Activated CD4-positive, alpha-beta T cell treated with anti-CD3 and anti-CD28 coated beads, Interleukin-2, Interleukin-6, amounts not matched to agents 100 ng/mL and 50 ng/mL, durations not matched to agents 16 hours and 8 hours (primary cell): ENCODE results near the gene OR2Y1.
"Not testable (repeated sequence)": the region's sequence is repeated elsewhere in the genome, so short reads cannot be mapped to it uniquely, and the experiment has no call there.

ENCODE experiments used
- DNase-seq: peaks from one replicate; pipeline ENCODE4 v3.0.0-alpha.2; 2020

The OR2Y1 gene

GRCh38 chr5:180736536-180736935, 3.3 kb downstream of the OR2Y1 start:
- DNase-seq: no peak

GRCh38 chr5:180724944-180725343, 14.9 kb downstream of the OR2Y1 start:
- no peak for DNase-seq

- no peak for DNase-seq
These were observed 15.9 kb downstream of the OR2Y1 start for GRCh38 chr5:180723936-180724335.

GRCh38 chr5:180720486-180720885, 19.4 kb downstream of the OR2Y1 start:
- no peak for DNase-seq

GRCh38 chr5:180719781-180720180, 20.1 kb downstream of the OR2Y1 start:
- no peak for DNase-seq

GRCh38 chr5:180718810-180719453, 20.9 kb downstream of the OR2Y1 start:
- peak; percentile 55 for DNase-seq

DNA sequence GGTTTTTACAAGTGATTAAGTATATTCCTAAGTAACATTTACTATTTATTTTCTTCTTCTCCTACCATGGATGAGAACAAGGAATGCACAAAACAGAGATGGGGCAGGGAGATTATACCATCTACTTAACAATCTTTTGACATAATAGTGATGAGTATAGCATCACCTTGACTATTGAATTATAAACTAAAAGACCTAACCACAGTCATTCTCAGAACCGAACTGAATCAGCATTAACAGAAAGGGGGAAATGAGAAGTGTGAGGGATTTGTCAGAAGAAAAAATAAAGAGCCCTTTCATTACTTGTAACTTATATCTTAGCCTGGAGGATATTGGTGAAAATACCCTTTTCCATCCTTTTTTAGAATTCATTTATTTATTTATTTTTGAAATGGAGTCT, 21.9 kb downstream of the OR2Y1 start:
- DNase-seq: peak; percentile 57

DNA sequence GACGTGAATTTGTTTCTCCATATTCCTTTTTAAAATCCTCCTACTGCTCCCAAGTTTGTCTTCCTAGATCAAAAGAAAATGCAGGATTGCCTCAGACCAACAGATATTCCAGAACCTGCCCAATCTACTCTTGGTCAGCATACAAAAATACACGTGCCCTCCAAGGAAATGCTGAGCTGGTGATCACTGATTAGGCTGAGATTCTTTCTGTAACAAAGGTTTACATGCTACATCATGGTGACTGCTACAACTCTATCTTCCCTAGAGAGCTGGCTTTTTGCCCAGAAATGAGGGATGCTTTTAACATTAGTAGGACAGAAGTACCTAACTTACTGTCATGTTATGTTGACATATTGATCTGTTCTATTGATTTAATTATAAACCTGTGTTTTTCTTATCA, 35.5 kb downstream of the OR2Y1 start:
- no peak for DNase-seq

- no peak for DNase-seq
These were observed 35.9 kb downstream of the OR2Y1 start for GRCh38 chr5:180703912-180704311.

GRCh38 chr5:180703371-180703770, 36.5 kb downstream of the OR2Y1 start:
- not testable (repeated sequence) for DNase-seq

DNA sequence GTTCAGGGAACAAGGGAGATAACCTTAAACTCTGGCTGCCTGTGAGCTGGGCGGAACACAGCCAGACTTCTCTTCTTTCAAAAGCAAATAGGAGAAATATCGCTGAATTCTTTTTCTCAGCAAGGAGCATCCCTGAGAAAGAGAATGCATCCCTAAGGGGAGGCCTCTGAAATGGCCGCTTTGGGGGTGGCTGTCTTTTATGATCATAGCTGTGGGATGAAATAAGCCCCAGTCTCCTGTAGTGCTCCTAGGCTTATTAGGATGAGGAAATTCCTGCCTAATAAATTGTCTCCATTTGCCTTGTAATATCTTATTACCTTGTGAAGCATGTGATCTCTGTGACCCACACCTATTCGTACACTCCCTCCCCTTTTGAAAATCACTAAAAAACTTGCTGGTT, 39.4 kb downstream of the OR2Y1 start:
- DNase-seq: not testable (repeated sequence)

DNA sequence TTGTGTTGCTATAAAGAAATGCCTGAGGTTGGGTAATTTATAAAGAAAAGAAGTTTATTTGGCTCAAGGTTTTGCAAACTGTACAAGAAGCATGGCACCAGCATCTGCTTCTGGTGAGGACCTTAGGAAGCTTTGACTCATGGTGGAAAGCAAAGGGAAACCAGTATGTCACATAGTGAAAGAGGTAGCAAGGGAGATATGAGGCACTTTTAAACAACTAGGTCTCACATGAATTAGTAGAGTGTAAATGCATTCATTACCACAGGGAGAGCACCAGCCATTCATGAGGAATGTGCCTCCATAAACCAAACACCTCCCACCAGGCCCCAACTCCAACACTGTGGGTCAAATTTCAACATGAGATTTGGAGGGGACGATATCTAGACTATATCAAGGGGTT, 40.8 kb downstream of the OR2Y1 start:
- no peak for DNase-seq

- no peak for DNase-seq
These were observed 43.7 kb downstream of the OR2Y1 start for GRCh38 chr5:180696116-180696515.

GRCh38 chr5:180692429-180692828, 47.4 kb downstream of the OR2Y1 start:
- DNase-seq: no peak

- no peak for DNase-seq
These were observed 48.8 kb downstream of the OR2Y1 start for GRCh38 chr5:180691046-180691445.

GRCh38 chr5:180690562-180690961, 49.3 kb downstream of the OR2Y1 start:
- DNase-seq: no peak

DNA sequence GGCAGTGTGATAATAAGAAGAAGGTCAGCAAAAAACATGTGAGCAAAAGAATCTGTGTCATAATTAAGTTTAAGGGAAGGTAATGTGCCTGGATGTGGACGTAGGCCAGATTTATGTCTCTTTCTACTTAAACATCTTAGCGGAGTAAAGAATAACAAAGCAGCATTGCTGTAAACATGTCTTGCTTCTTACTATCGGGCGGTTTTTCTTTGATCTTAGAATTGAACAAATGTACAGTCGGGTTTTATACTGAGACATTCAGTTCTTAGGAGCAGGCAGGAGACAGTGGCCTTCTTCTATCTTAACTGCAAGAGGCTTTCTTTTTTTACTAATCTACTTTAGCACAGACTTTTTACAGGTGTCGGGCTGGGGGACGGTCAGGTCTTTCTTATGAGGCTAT, 50.1 kb downstream of the OR2Y1 start:
- DNase-seq: no peak
